HUES6 (cell line): Measurements from ENCODE around the gene CCDC24.

Experiments
- H3K27ac ChIP-seq: 2 replicates; pipeline ENCODE4 v1.7.0; 2013; ENCODE audit warnings: low read depth, mild to moderate bottlenecking, low read length, inconsistent platforms
- H3K27me3 ChIP-seq: 2 replicates; pipeline ENCODE4 v1.6.1; 2013; ENCODE audit warnings: low read length; ENCODE audit not compliant: control insufficient read depth, insufficient read depth
- H3K36me3 ChIP-seq: 2 replicates; pipeline ENCODE4 v1.6.1; 2013; ENCODE audit warnings: low read length; ENCODE audit not compliant: control insufficient read depth, insufficient read depth
- H3K4me1 ChIP-seq: 2 replicates; pipeline ENCODE4 v1.6.1; 2013; ENCODE audit warnings: low read length; ENCODE audit not compliant: control insufficient read depth, insufficient read depth
- H3K4me3 ChIP-seq: 2 replicates; pipeline ENCODE4 v1.5.1; 2013; ENCODE audit warnings: low read depth, low read length
- H3K9ac ChIP-seq: one replicate; pipeline ENCODE4 v1.6.1; 2013; ENCODE audit warnings: mild to moderate bottlenecking, low read length
- H3K9me3 ChIP-seq: 2 replicates; pipeline ENCODE4 v1.6.1; 2013; ENCODE audit warnings: low read depth, low read length; ENCODE audit not compliant: control insufficient read depth, insufficient read depth

CCDC24 gene

DNA sequence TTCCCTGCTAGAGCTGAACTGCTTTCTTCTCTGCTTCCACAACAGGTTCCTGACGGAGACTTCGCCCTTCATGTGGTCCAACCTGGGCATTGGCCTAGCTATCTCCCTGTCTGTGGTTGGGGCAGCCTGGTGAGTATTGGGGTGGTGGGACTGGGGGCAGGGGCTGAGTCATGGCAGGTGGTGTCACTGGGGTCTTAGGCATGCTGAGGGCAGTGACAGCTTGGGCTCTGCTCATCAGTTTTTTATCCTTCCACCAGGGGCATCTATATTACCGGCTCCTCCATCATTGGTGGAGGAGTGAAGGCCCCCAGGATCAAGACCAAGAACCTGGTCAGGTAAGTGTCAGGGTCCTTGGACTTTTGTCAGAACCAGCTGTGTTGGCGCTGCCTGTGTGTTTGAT lies 15.4 kb upstream of the CCDC24 start:
- H3K36me3 ChIP-seq = peaks cover 41% of the 10 kb centered on the region
- H3K9me3 ChIP-seq = no peaks in the 10 kb centered on the region
- no peak overlapping the region for H3K27ac ChIP-seq
- peaks cover 25% of the 10 kb centered on the region for H3K4me1 ChIP-seq
- no peaks in the 10 kb centered on the region for H3K27me3 ChIP-seq
- peak overlapping the region; percentile 91 for H3K9ac ChIP-seq
- H3K4me3 ChIP-seq = peak overlapping the region; percentile 82

DNA sequence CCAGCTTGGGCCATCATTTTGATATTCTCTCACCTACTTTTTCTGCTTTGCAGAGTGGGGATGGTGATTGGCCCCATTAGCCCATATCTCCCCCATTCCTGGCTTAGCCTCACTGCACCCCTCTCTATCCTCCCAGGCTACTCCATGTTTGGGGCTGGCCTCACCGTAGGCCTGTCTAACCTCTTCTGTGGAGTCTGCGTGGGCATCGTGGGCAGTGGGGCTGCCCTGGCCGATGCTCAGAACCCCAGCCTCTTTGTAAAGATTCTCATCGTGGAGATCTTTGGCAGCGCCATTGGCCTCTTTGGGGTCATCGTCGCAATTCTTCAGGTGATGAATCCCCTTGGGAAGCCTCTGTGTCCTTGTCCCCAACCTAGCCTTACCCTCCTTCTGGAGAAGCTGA lies 14.5 kb upstream of the CCDC24 start:
- H3K4me1 ChIP-seq = peaks cover 25% of the 10 kb centered on the region
- H3K4me3 ChIP-seq = no peak overlapping the region
- peaks cover 41% of the 10 kb centered on the region for H3K36me3 ChIP-seq
- H3K27ac ChIP-seq = no peak overlapping the region
- H3K27me3 ChIP-seq = no peaks in the 10 kb centered on the region
- no peak overlapping the region for H3K9ac ChIP-seq
- no peaks in the 10 kb centered on the region for H3K9me3 ChIP-seq

GRCh38 chr1:43977376-43978263 lies 13.8 kb upstream of the CCDC24 start:
- H3K36me3 ChIP-seq = peaks cover 38% of the 10 kb centered on the region
- H3K9me3 ChIP-seq = no peaks in the 10 kb centered on the region
- H3K27ac ChIP-seq = no peak overlapping the region
- H3K9ac ChIP-seq = peak overlapping the region; percentile 88
- peaks cover 25% of the 10 kb centered on the region for H3K4me1 ChIP-seq
- H3K4me3 ChIP-seq = peak overlapping the region; percentile 71
- no peaks in the 10 kb centered on the region for H3K27me3 ChIP-seq

DNA sequence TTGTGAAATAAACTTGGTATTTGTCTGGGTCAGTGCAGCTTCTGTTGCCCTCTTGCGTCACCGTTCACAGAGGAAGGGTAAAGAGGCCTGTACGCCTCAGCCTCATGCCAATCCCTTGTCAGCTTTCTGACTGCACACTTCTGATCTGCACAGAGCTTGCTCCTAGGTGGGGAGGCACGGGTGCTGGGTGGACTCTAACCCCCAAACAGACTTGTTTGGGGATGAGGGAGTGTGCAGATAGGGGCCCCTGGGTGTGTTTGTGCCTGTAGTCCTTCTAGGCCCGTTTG lies 13.2 kb upstream of the CCDC24 start:
- H3K4me1 ChIP-seq = peaks cover 25% of the 10 kb centered on the region
- H3K4me3 ChIP-seq = peak overlapping the region; percentile 71
- H3K9ac ChIP-seq = peak overlapping the region; percentile 88
- H3K9me3 ChIP-seq = no peaks in the 10 kb centered on the region
- peaks cover 38% of the 10 kb centered on the region for H3K36me3 ChIP-seq
- H3K27ac ChIP-seq = no peak overlapping the region
- H3K27me3 ChIP-seq = no peaks in the 10 kb centered on the region

GRCh38 chr1:43978551-43979260 lies 12.7 kb upstream of the CCDC24 start, which contains the start of gene B4GALT2:
Gene B4GALT2, plus strand, starts transcription at chr1:43979210. Its CDS starts 1,951 bp downstream, at chr1:43981161.
- Histone ChIP-seq H3K36me3 (peaks cover 39% of the 10 kb centered on the region), H3K4me1 (peaks cover 23% of the 10 kb centered on the region), H3K9me3 (no peaks in the 10 kb centered on the region)

GRCh38 chr1:43979261-43979527 lies 12.2 kb upstream of the CCDC24 start:
- Histone ChIP-seq H3K9ac (peak overlapping the region; percentile 22), H3K4me1 (peaks cover 18% of the 10 kb centered on the region), H3K9me3 (no peaks in the 10 kb centered on the region), H3K27ac (no peak overlapping the region), H3K36me3 (peaks cover 42% of the 10 kb centered on the region), H3K4me3 (peak overlapping the region; percentile 61), H3K27me3 (no peaks in the 10 kb centered on the region)

More at GRCh38 chr1:43978551-43979260, 12.7 kb upstream of the CCDC24 start, which contains the start of gene B4GALT2:
- Histone ChIP-seq H3K27me3 (no peaks in the 10 kb centered on the region), H3K4me3 (peak within 1 kb of the TSS; percentile 71), H3K27ac (no peak within 1 kb of the TSS; the same call in 1 of the 2 replicates), H3K9ac (peak within 1 kb of the TSS; percentile 88)

- Histone ChIP-seq H3K27me3 (no peaks in the 10 kb centered on the region), H3K36me3 (peaks cover 47% of the 10 kb centered on the region), H3K4me1 (peaks cover 18% of the 10 kb centered on the region), H3K4me3 (peak overlapping the region; percentile 61), H3K27ac (no peak overlapping the region), H3K9ac (peak overlapping the region; percentile 76), H3K9me3 (no peaks in the 10 kb centered on the region)
These were observed 11.7 kb upstream of the CCDC24 start for GRCh38 chr1:43979528-43980254.

GRCh38 chr1:43980255-43981134 lies 10.9 kb upstream of the CCDC24 start:
- peaks cover 18% of the 10 kb centered on the region for H3K4me1 ChIP-seq

DNA sequence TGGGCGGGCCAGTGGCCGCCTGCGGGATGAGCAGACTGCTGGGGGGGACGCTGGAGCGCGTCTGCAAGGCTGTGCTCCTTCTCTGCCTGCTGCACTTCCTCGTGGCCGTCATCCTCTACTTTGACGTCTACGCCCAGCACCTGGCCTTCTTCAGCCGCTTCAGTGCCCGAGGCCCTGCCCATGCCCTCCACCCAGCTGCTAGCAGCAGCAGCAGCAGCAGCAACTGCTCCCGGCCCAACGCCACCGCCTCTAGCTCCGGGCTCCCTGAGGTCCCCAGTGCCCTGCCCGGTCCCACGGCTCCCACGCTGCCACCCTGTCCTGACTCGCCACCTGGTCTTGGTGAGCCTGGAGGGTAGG lies 10.3 kb upstream of the CCDC24 start:
- Histone ChIP-seq H3K4me3 (no peak overlapping the region), H3K27ac (no peak overlapping the region), H3K9ac (peak overlapping the region; percentile 18), H3K27me3 (no peaks in the 10 kb centered on the region), H3K4me1 (peaks cover 12% of the 10 kb centered on the region), H3K9me3 (no peaks in the 10 kb centered on the region), H3K36me3 (peaks cover 59% of the 10 kb centered on the region)

More at GRCh38 chr1:43980255-43981134, 10.9 kb upstream of the CCDC24 start:
- H3K27ac ChIP-seq = no peak overlapping the region
- peaks cover 54% of the 10 kb centered on the region for H3K36me3 ChIP-seq
- H3K9ac ChIP-seq = peak overlapping the region; percentile 76
- no peaks in the 10 kb centered on the region for H3K9me3 ChIP-seq
- H3K4me3 ChIP-seq = peak overlapping the region; percentile 61
- no peaks in the 10 kb centered on the region for H3K27me3 ChIP-seq

GRCh38 chr1:43981636-43982035 lies 9.8 kb upstream of the CCDC24 start:
- Histone ChIP-seq H3K36me3 (peaks cover 58% of the 10 kb centered on the region), H3K9me3 (no peaks in the 10 kb centered on the region), H3K27ac (no peak overlapping the region), H3K9ac (no peak overlapping the region), H3K4me3 (no peak overlapping the region), H3K4me1 (peaks cover 12% of the 10 kb centered on the region), H3K27me3 (no peaks in the 10 kb centered on the region)
